ENCODE data around the gene RARG.

- no peak for TF ChIP-seq CTCF (IDR thresholded peaks at IDR 0.05)
- no peak for TF ChIP-seq ZFX (IDR thresholded peaks at IDR 0.05; ENCODE audit: borderline replicate concordance)
These were observed 35.4 kb upstream of the RARG start for GRCh38 chr12:53267306-53267998.

Data from 22Rv1 (cell line).